K562 (cell line): ENCODE results near the gene MRPL11.

Experiments
- EZH2 ChIP-seq: IDR thresholded peaks from 2 replicates; pipeline ENCODE4 v1.6.1; 2012; ENCODE audit warnings: low read depth, mild to moderate bottlenecking, inconsistent platforms, low read length, borderline replicate concordance
- ZNF274 ChIP-seq: IDR thresholded peaks from 2 replicates; pipeline ENCODE4 v1.6.1; 2011; ENCODE audit warnings: low read depth, mild to moderate bottlenecking, low read length, moderate library complexity, borderline replicate concordance
- ZNF699 ChIP-seq: fragments of 250-450 bp; sonication (Bioruptor Pico); IDR thresholded peaks from 2 replicates; pipeline ENCODE4 v1.8.0; 2021; ENCODE audit warnings: mild to moderate bottlenecking, moderate library complexity; ENCODE audit not compliant: insufficient replicate concordance
- TF ChIP-seq, protein P1 (sequence below), 3 experiments: IDR thresholded peaks in 2 of 3; conservative IDR thresholded peaks in 1 of 3; 2 replicates each; pipeline ENCODE4 v1.5.1; 2011 to 2012; ENCODE audit warnings: low read length in 3 of 3, mild to moderate bottlenecking in 3 of 3, control low read depth in 2 of 3, improper control_type of control experiment in 1 of 3, inconsistent platforms in 1 of 3, low read depth in 1 of 3, mixed read lengths in 1 of 3, moderate library complexity in 1 of 3; ENCODE audit not compliant: insufficient read depth in 2 of 3

GRCh38 chr11:66408488-66409214, 30.0 kb downstream of the MRPL11 start:
- TF ChIP-seq, protein P1, sequence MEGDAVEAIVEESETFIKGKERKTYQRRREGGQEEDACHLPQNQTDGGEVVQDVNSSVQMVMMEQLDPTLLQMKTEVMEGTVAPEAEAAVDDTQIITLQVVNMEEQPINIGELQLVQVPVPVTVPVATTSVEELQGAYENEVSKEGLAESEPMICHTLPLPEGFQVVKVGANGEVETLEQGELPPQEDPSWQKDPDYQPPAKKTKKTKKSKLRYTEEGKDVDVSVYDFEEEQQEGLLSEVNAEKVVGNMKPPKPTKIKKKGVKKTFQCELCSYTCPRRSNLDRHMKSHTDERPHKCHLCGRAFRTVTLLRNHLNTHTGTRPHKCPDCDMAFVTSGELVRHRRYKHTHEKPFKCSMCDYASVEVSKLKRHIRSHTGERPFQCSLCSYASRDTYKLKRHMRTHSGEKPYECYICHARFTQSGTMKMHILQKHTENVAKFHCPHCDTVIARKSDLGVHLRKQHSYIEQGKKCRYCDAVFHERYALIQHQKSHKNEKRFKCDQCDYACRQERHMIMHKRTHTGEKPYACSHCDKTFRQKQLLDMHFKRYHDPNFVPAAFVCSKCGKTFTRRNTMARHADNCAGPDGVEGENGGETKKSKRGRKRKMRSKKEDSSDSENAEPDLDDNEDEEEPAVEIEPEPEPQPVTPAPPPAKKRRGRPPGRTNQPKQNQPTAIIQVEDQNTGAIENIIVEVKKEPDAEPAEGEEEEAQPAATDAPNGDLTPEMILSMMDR (IDR thresholded peaks at IDR 0.05 in 2 of 3, conservative IDR thresholded peaks at IDR 0.05 in 1 of 3; ENCODE audit: insufficient read depth in 2 of 3, low read depth in 1 of 3, low read length in 3 of 3), result peak; percentile 99 to 100 (median 99)
- TF ChIP-seq EZH2 (no peak), ZNF274 (no peak), ZNF699 (CRISPR knock-in tag) (no peak)
